HG03025 (cell line): ENCODE data around the gene PARK7.

Experiments used
- ATAC-seq: cut with Tn5 transposase; IDR thresholded peaks from one replicate; pipeline ENCODE4 v1.9.1; 2021; ENCODE audit warnings: mild to moderate bottlenecking, moderate library complexity; ENCODE audit not compliant: unreplicated experiment, low FRiP score

Gene PARK7

GRCh38 chr1:8004803-8005573 lies 43.5 kb downstream of the PARK7 start:
- ATAC-seq = no peak

- no peak for ATAC-seq
These were observed 44.8 kb downstream of the PARK7 start for GRCh38 chr1:8006037-8006963.

GRCh38 chr1:8009043-8010002 lies 47.8 kb downstream of the PARK7 start:
- ATAC-seq = no peak

- no peak for ATAC-seq
These were observed 48.7 kb downstream of the PARK7 start for GRCh38 chr1:8010080-8010664.

GRCh38 chr1:8011016-8011415 lies 49.5 kb downstream of the PARK7 start:
- no peak for ATAC-seq

- no peak for ATAC-seq
These were observed 50.7 kb downstream of the PARK7 start for GRCh38 chr1:8011923-8012858.

- no peak for ATAC-seq
These were observed 51.4 kb downstream of the PARK7 start for GRCh38 chr1:8012955-8013354.

GRCh38 chr1:8013399-8013798 lies 51.9 kb downstream of the PARK7 start:
- no peak for ATAC-seq

- ATAC-seq = no peak
These were observed 52.3 kb downstream of the PARK7 start for GRCh38 chr1:8013800-8014199.

- ATAC-seq = no peak
These were observed 53.0 kb downstream of the PARK7 start for GRCh38 chr1:8014381-8014988.

GRCh38 chr1:8015036-8015808 lies 53.7 kb downstream of the PARK7 start:
- ATAC-seq = no peak

GRCh38 chr1:8015809-8016165 lies 54.3 kb downstream of the PARK7 start:
- no peak for ATAC-seq

- no peak for ATAC-seq
These were observed 54.8 kb downstream of the PARK7 start for GRCh38 chr1:8016210-8016894.

GRCh38 chr1:8016895-8017241 lies 55.4 kb downstream of the PARK7 start:
- no peak for ATAC-seq

- ATAC-seq = no peak
These were observed 56.1 kb downstream of the PARK7 start for GRCh38 chr1:8017495-8018197.

- no peak for ATAC-seq
These were observed 57.1 kb downstream of the PARK7 start for GRCh38 chr1:8018492-8019228.
